Activated CD8-positive, alpha-beta memory T cell treated with anti-CD3 and anti-CD28 coated beads for 1 hour (primary cell): ENCODE results near the gene GRIP1.

Source experiments
- DNase-seq, 2 donors: peaks; one replicate each; pipeline ENCODE4 v3.0.0-alpha.2; 2020; ENCODE audit warnings: low read depth in 1 of 2; ENCODE audit errors: extremely low read depth in 1 of 2

GRIP1 gene

GRCh38 chr12:66694666-66695613, 16.1 kb upstream of the GRIP1 start:
- DNase-seq = no peak

DNA sequence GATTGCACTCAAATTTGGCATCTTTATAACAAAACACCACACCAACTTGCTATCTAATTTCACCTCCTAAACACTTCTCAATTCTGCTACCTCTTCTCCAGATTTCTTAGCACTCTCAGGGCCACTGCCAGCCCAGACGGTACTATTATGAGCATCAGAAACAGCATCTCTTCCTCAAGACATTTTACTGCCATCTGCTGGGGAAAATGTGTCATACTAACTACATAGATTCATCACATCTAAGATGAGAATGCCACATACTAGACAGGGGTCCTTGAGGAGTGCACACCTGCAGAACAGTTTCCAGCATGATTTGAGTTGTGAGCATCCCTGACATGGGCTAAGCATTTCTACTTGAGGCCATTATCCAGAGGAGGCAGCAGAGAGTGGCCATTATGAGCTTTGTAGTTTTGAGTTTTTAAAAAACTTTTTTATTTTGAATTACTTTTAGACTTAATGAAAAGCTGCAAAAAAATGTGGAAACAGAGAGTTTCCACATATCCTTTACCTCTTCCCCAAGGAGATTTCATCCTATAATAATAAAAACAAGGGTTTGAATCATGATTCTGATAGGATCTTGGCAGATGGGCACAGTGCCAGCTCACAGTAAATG, 15.1 kb upstream of the GRIP1 start:
- no peak for DNase-seq

- no peak for DNase-seq
Observed at GRCh38 chr12:66692986-66693385, 14.1 kb upstream of the GRIP1 start.

- no peak for DNase-seq
Observed at GRCh38 chr12:66692170-66692569, 13.3 kb upstream of the GRIP1 start.

GRCh38 chr12:66688846-66689439, 10.1 kb upstream of the GRIP1 start:
- DNase-seq = no peak

DNA sequence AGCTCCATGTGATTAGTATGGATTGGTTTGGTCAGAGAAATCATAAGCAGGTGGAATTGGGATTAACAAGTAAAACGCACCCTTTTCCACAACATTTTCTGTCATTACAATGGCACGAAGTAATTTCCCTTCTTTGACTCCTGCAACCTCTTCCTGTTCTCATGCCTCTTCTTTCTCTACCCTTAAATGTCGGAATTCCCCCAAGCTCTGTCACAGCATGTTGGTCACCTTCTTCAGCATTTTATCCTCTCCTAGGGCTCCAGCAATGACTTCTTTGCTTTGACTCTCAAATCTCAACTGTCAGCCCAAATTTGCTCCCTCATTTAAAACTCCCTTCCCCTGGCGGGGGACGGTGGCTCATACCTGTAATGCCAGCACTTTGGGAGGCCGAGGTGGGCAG, 5.3 kb upstream of the GRIP1 start:
- DNase-seq = no peak

GRCh38 chr12:66683822-66684221, 4.9 kb upstream of the GRIP1 start:
- no peak for DNase-seq

DNA sequence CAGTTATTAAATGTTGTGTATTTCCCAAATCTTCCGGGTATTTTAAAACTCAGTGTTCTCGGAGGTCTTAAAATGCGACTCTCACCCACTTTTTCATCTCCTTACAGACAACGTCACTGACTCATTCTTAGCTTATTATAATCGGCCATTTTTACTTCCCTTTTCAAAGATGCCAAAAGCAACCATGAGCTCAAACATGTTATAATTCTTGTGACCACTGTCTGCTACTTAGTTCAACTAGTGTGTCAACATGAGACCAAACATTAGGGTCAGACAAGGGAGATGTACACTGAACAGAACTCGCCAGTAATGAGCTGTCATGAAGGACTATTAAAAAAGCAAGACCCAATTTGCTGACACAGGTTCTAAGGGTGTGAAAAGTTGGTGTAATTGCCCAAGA, 4.2 kb upstream of the GRIP1 start:
- DNase-seq = no peak

DNA sequence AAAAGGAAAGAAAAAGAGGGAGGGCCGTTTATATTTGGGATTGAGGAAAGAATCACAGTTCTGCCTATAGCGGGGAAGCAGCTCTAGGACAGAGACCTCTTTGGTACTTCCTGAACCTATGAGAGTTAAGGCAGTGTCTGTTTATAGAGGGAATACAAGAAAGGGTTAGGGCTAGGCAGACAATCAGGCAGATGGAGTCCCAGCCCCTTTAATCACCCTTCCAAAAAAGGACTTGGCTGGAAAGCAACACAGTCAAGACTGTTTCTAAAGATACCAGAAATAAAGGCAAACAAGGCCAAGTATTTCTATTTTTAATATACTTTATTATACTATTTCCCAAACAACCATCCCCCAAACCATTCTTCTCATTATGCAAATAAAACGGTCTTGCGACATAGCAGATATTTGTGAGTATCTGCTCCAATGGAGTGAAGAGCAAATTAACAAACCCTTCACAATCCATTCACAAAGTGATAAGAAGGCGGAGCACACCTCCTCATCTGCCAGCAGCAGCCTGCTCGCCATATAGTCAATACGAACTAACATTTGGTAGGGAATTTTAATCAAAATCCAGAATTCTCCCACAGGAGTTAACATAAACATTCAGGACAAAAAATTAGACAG, 697 bp upstream of the GRIP1 start:
- DNase-seq = no peak

DNA sequence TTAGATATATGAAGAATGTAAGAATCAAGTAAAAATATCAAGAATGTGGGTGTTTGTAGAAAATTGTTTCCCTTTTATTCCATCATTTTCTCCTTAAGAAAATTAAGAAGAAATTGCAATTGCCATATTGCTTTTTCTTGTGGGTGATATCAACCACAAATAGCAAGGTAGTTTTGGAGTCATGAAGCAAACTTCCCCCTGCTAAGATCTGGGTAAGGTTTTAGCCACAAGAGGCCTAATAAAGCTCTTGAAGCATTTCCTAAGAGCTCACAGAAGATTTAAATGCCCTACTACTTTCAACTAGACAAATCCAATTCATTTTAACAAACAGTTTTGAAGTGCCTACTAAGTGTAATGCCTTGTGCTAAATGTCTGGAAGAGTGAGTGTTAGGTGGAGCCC, 2.6 kb downstream of the GRIP1 start:
- no peak for DNase-seq

- no peak for DNase-seq
Observed at GRCh38 chr12:66674495-66675122, 4.3 kb downstream of the GRIP1 start.

GRCh38 chr12:66669541-66669940, 9.3 kb downstream of the GRIP1 start:
- DNase-seq = no peak

GRCh38 chr12:66668311-66668710, 10.6 kb downstream of the GRIP1 start:
- DNase-seq = no peak

DNA sequence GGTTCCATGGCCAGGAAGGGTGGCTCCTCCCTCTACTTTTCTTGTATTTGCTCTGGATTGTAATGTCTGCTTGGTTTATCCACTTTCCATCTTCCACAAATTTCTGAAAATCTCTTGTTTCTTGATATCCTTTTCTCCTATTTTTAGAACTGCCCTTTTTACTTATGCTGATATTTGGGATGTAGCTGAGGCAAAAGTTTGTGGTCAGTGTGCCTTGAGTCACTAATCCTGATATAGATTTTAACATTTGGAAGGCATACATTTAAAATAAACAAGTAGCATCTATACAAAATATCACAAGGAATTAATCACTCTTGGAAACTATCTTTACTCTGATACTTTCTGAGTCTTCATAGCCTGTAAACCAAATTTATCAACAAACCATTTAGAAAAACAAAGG, 11.0 kb downstream of the GRIP1 start:
- no peak for DNase-seq

GRCh38 chr12:66666481-66666880, 12.4 kb downstream of the GRIP1 start:
- DNase-seq = no peak

DNA sequence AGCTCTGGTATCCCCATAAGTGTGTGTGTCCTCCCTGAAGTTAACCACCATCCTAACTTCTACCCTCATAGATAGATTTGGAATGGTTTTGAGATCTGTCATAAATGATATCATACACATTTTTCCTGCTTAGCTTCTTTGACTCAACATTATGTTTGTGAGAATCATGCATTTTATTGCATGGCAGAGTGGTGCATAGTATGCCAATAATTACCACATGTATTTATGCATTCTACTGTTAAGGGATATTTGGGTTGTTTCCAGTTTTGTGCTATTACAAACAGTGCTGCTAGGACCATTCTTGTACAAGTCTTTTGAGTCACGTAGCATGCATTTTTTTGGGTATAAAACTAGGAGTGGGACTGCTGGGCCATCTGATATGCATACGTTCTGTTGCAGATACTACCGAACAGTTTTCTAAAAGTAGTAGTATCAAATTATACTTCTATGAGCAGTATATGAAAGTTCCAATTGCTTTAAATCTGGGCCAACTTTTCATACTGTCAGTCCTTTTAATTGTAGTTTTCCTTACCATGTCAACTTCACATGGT, 13.4 kb downstream of the GRIP1 start:
- DNase-seq = no peak

- no peak for DNase-seq
Observed at GRCh38 chr12:66664076-66664475, 14.8 kb downstream of the GRIP1 start.

DNA sequence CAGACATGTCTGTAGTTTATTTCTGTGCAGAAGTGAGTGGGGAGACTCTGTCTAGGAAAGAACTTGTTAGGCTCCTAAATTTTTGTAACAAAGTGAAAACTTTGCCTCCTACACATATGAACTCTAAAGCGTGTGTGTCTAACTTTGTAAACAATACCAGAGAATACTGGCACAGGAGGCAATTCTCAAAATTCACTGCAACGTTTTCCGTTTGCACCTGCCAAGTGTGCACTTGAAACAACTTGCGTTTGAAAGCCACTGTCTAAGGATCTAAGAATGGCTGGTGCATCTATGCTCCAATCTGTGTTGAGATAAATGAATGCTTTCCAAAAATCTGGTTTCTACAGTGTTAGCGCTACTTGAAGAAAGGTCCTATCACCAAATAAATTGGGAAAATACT, 15.3 kb downstream of the GRIP1 start:
- no peak for DNase-seq

- DNase-seq = no peak
Observed at GRCh38 chr12:66662729-66663128, 16.1 kb downstream of the GRIP1 start.

DNA sequence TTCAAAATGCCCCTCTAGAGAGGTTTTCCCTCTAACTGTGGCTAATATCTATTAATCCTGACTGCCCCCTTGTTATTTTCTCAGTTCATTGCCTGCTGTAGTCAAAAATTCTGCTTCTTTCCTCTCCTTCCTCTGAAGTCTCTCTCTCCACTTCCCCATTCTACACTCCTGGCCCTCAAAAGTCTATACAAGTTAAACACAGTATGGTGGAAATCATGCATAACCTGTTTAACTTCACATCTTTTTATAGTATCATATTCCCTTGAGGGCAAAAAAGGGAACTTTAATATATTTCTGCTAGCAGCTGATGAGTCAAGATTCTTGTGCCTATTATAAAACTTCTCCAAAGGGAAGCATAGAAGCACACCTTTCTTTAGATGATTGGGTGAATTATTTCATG, 16.7 kb downstream of the GRIP1 start:
- no peak for DNase-seq

- DNase-seq = no peak
Observed at GRCh38 chr12:66661357-66661756, 17.5 kb downstream of the GRIP1 start.
